ENCODE measurements around the gene IER3. TPM values are rescaled to one million over a fixed set of nuclear protein-coding genes. Genes with fewer than 3 reads are reported as not detected.

IER3 gene
- total and polyA plus RNA-seq, 2 of the 13 experiments (the other 11 are each of a cell fraction or from before 2014, with no cell fraction given) = 51.1 to 131 TPM

- TF ChIP-seq ZBTB33 (CRISPR knock-in tag; IDR thresholded peaks at IDR 0.05) = peak; percentile 39; the same call in 1 of the 2 replicates
- peak; percentile 53 for TF ChIP-seq ZNF883 (CRISPR knock-in tag; IDR thresholded peaks at IDR 0.05; ENCODE audit: not compliant biosample characterization)
- TF ChIP-seq IRF1 (CRISPR knock-in tag; IDR thresholded peaks at IDR 0.05; ENCODE audit: low read depth) = no peak
- TF ChIP-seq CENPX (CRISPR knock-in tag; IDR thresholded peaks at IDR 0.05) = no peak
- peak; percentile 91 for TF ChIP-seq RCOR2 (CRISPR knock-in tag; IDR thresholded peaks at IDR 0.05)
- TF ChIP-seq NFE2 (CRISPR knock-in tag; IDR thresholded peaks at IDR 0.05) = no peak
- no peak for TF ChIP-seq HNRNPK (IDR thresholded peaks at IDR 0.05; ENCODE audit: low read depth, low read length, poor library complexity, severe bottlenecking)
- TF ChIP-seq ZBTB34 (CRISPR knock-in tag; IDR thresholded peaks at IDR 0.05) = 0 out of 2 replicates have a peak, but pooled peaks have one; percentile 29
- peak; percentile 95 for TF ChIP-seq CEBPB (IDR thresholded peaks at IDR 0.05; ENCODE audit: borderline replicate concordance, low read depth, low read length)
- peak; percentile 39; the same call in 1 of the 2 replicates for TF ChIP-seq ZNF687 (CRISPR knock-in tag; IDR thresholded peaks at IDR 0.05)
- no peak for TF ChIP-seq SETDB1 (CRISPR knock-in tag; IDR thresholded peaks at IDR 0.05; ENCODE audit: borderline replicate concordance)
- peak; percentile 73 for TF ChIP-seq ELF3 (CRISPR knock-in tag; IDR thresholded peaks at IDR 0.05)
- TF ChIP-seq STAT5B (CRISPR knock-in tag; IDR thresholded peaks at IDR 0.05) = no peak
- peak; percentile 61; the same call in 1 of the 2 replicates for TF ChIP-seq TCF7 (IDR thresholded peaks at IDR 0.05; ENCODE audit: low read depth)
- TF ChIP-seq NR2F2 (IDR thresholded peaks at IDR 0.05; ENCODE audit: borderline replicate concordance, low read depth) = peak; percentile 66; the same call in 1 of the 2 replicates
- TF ChIP-seq HNF4G (IDR thresholded peaks at IDR 0.05; ENCODE audit: borderline replicate concordance, low read depth, low read length) = peak; percentile 73; the same call in 1 of the 2 replicates
- TF ChIP-seq HNF4G (CRISPR knock-in tag; IDR thresholded peaks at IDR 0.05; ENCODE audit: borderline replicate concordance, low read depth) = no peak; the same call in 1 of the 2 replicates
- TF ChIP-seq SMYD3 (CRISPR knock-in tag; IDR thresholded peaks at IDR 0.05) = 0 out of 2 replicates have a peak, but pooled peaks have one; percentile 50
- peak; percentile 65; the same call in 1 of the 2 replicates for TF ChIP-seq HDAC1 (CRISPR knock-in tag; IDR thresholded peaks at IDR 0.05)
- TF ChIP-seq ZNF329 (CRISPR knock-in tag; IDR thresholded peaks at IDR 0.05; ENCODE audit: low read depth) = no peak
- peak; percentile 43 to 70; a peak in 2 of 4 replicates for TF ChIP-seq EP300 (IDR thresholded peaks at IDR 0.05; ENCODE audit: low read depth in 2 of 2, low read length in 2 of 2)
- TF ChIP-seq EP300 (CRISPR knock-in tag; IDR thresholded peaks at IDR 0.05; ENCODE audit: borderline replicate concordance) = peak; percentile 37; the same call in 1 of the 2 replicates
- TF ChIP-seq SYNCRIP (IDR thresholded peaks at IDR 0.05; ENCODE audit: insufficient read depth, low read depth, low read length) = no peak
These were observed 43.6 kb upstream of the IER3 start (continued) for GRCh38 chr6:30787954-30788353.
